ENCODE measurements around the gene C22orf23. TPM values are rescaled to one million over a fixed set of nuclear protein-coding genes. Genes with fewer than 3 reads are reported as not detected.

C22orf23 gene
- total RNA-seq, 2 experiments from 2014 or later, result not detected

DNA sequence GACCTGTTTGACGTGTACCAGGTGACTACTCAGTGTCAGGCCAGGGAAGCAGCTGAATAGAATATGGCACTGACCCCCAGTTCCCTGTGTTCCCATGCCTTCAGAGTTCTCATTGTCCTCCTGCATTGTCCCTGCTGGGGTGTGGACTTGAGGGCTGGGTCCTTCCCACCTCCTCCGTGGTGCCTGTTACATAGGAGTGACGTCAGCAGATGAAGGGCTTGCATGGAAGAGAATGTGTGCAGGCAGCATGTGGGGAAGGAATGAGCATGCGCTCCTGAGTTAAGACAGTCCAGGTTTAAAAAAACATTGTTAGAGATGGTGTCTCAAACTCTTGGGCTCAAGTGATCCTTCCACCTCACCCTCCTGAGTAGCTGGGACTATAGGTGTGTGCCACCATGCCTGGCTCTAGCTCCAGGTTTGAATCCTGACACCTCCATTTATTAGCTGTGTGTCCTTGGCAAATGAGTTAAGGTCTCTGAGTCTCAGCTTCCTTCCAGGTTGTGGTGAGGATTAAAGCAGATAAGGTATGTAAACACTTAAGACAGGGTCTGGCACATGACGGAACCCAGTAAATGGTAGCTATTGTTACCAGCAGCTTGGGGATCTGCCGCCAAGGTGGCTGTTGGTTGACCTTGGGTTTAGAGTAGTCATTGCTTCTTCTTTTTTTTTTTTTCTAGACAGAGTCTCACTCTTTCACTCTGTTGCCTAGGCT, 38.5 kb upstream of the C22orf23 start:
- intact Hi-C loops (cut with DNase I, micrococcal nuclease), result no loop called here
- H3K4me3 ChIP-seq (ENCODE audit: low read length), result no peak overlapping the region
- H3K4me1 Mint-ChIP-seq (ENCODE audit: low read depth), result no peaks in the 10 kb centered on the region
- no peaks in the 10 kb centered on the region for H3K36me3 ChIP-seq (ENCODE audit: insufficient read depth, low read length)
- H3K4me1 ChIP-seq (ENCODE audit: insufficient read depth, low read length), result peaks cover 4% of the 10 kb centered on the region
- H3K9me3 Mint-ChIP-seq, result no peaks in the 10 kb centered on the region
- ChIA-PET CTCF (no interaction called here), POLR2A (no interaction called here)
- H3K27ac ChIP-seq (ENCODE audit: low read depth in 1 of 2, low read length in 2 of 2), result no peak overlapping the region
- DNase-seq (no peak), ATAC-seq (ENCODE audit: poor library complexity) (no peak)
- H3K27me3 Mint-ChIP-seq, result no peaks in the 10 kb centered on the region
- no peak overlapping the region for H3K4me3 Mint-ChIP-seq
- H3K27ac Mint-ChIP-seq, result no peak overlapping the region
- TF ChIP-seq, protein P1, sequence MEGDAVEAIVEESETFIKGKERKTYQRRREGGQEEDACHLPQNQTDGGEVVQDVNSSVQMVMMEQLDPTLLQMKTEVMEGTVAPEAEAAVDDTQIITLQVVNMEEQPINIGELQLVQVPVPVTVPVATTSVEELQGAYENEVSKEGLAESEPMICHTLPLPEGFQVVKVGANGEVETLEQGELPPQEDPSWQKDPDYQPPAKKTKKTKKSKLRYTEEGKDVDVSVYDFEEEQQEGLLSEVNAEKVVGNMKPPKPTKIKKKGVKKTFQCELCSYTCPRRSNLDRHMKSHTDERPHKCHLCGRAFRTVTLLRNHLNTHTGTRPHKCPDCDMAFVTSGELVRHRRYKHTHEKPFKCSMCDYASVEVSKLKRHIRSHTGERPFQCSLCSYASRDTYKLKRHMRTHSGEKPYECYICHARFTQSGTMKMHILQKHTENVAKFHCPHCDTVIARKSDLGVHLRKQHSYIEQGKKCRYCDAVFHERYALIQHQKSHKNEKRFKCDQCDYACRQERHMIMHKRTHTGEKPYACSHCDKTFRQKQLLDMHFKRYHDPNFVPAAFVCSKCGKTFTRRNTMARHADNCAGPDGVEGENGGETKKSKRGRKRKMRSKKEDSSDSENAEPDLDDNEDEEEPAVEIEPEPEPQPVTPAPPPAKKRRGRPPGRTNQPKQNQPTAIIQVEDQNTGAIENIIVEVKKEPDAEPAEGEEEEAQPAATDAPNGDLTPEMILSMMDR (IDR thresholded peaks at IDR 0.05), result no peak
- H3K9me3 ChIP-seq (ENCODE audit: control insufficient read depth in 1 of 2, insufficient read depth in 1 of 2, low read length in 2 of 2), result no peaks in the 10 kb centered on the region
- no peaks in the 10 kb centered on the region for H3K27me3 ChIP-seq (ENCODE audit: control insufficient read depth in 1 of 2, insufficient read depth in 2 of 2, low read length in 2 of 2)
- no peaks in the 10 kb centered on the region for H3K36me3 Mint-ChIP-seq (ENCODE audit: low read depth)

GRCh38 chr22:37990862-37991261, 37.5 kb upstream of the C22orf23 start:
- no peaks in the 10 kb centered on the region for H3K4me1 Mint-ChIP-seq (ENCODE audit: low read depth)
- POLR2A ChIA-PET, result no interaction called here
- H3K27ac Mint-ChIP-seq, result no peak overlapping the region
- no peak overlapping the region for H3K4me3 ChIP-seq (ENCODE audit: low read length)
- intact Hi-C loops (cut with DNase I, micrococcal nuclease), result no loop called here
- no peaks in the 10 kb centered on the region for H3K36me3 Mint-ChIP-seq (ENCODE audit: low read depth)
- DNase-seq (no peak), ATAC-seq (ENCODE audit: poor library complexity) (no peak)
- H3K4me3 Mint-ChIP-seq, result no peak overlapping the region
- H3K9me3 Mint-ChIP-seq, result no peaks in the 10 kb centered on the region
- peaks cover 2% of the 10 kb centered on the region for H3K4me1 ChIP-seq (ENCODE audit: insufficient read depth, low read length)
- H3K9me3 ChIP-seq (ENCODE audit: control insufficient read depth in 1 of 2, insufficient read depth in 1 of 2, low read length in 2 of 2), result no peaks in the 10 kb centered on the region
- H3K27ac ChIP-seq (ENCODE audit: low read depth in 1 of 2, low read length in 2 of 2), result no peak overlapping the region
- CTCF ChIA-PET, result no interaction called here
- TF ChIP-seq, protein P1 (IDR thresholded peaks at IDR 0.05), result no peak
- no peaks in the 10 kb centered on the region for H3K27me3 Mint-ChIP-seq
- no peaks in the 10 kb centered on the region for H3K36me3 ChIP-seq (ENCODE audit: insufficient read depth, low read length)
- H3K27me3 ChIP-seq (ENCODE audit: control insufficient read depth in 1 of 2, insufficient read depth in 2 of 2, low read length in 2 of 2), result no peaks in the 10 kb centered on the region

GRCh38 chr22:37990301-37990700, 36.9 kb upstream of the C22orf23 start:
- CTCF ChIA-PET, result no interaction called here
- H3K36me3 ChIP-seq (ENCODE audit: insufficient read depth, low read length), result no peaks in the 10 kb centered on the region
- Mint-ChIP-seq H3K4me1 (ENCODE audit: low read depth) (no peaks in the 10 kb centered on the region), H3K36me3 (ENCODE audit: low read depth) (no peaks in the 10 kb centered on the region), H3K27me3 (no peaks in the 10 kb centered on the region), H3K27ac (no peak overlapping the region), H3K9me3 (no peaks in the 10 kb centered on the region), H3K4me3 (no peak overlapping the region)
- no peak overlapping the region for H3K4me3 ChIP-seq (ENCODE audit: low read length)
- POLR2A ChIA-PET, result no interaction called here
- H3K4me1 ChIP-seq (ENCODE audit: insufficient read depth, low read length), result peaks cover 2% of the 10 kb centered on the region
- H3K27ac ChIP-seq (ENCODE audit: low read depth in 1 of 2, low read length in 2 of 2), result no peak overlapping the region
- DNase-seq (no peak), ATAC-seq (ENCODE audit: poor library complexity) (no peak)
- no peaks in the 10 kb centered on the region for H3K27me3 ChIP-seq (ENCODE audit: control insufficient read depth in 1 of 2, insufficient read depth in 2 of 2, low read length in 2 of 2)
- intact Hi-C loops (cut with DNase I, micrococcal nuclease), result no loop called here
- TF ChIP-seq, protein P1 (IDR thresholded peaks at IDR 0.05), result no peak
- H3K9me3 ChIP-seq (ENCODE audit: control insufficient read depth in 1 of 2, insufficient read depth in 1 of 2, low read length in 2 of 2), result no peaks in the 10 kb centered on the region
